K562 (cell line): ENCODE measurements around the gene CBL. TPM values are rescaled to one million over a fixed set of nuclear protein-coding genes. Genes with fewer than 3 reads are reported as not detected.

ENCODE experiments used
- ATAC-seq: fragments of 200-7000 bp; cut with Tn5 transposase; 3 replicates; pipeline ENCODE4 v1.9.1; 2020; ENCODE audit warnings: moderate library complexity
- BruUV-seq: library from RNA; stranded (reverse); fragments of 400-500 nt; replicated peaks from 2 replicates; lab custom pipeline; 2021; lab: Mats Ljungman, UMichigan
- CTCF ChIA-PET: fragments of 300-600 bp; formaldehyde crosslinking; extraction: SDS; loops from one replicate; lab custom pipeline; 2021; ENCODE audit warnings: low intra/inter-chr PET ratio; lab: Yijun Ruan, JAX
- POLR2A ChIA-PET: fragments of 300-600, 350-650 bp; sonication (Branson Sonifier 250); formaldehyde crosslinking; extraction: SDS; loops from one replicate; lab custom pipeline; 2021; ENCODE audit warnings: antibody characterized with exemption, inconsistent platforms; lab: Yijun Ruan, JAX
- DNase-seq, 4 experiments: peaks; one replicate each; pipeline versions ENCODE4 v3.0.0 to v3.0.0-alpha.2; 2011 to 2018; ENCODE audit warnings: low spot score in 3 of 4, mixed read lengths in 3 of 4; ENCODE audit errors: extremely low read depth in 1 of 4
- FAIRE-seq: peaks from 2 replicates; lab custom pipeline; 2011; peaks lifted over from hg19 to GRCh38; lab: Jason Lieb, UNC
- H2AFZ ChIP-seq: 2 replicates; pipeline ENCODE4 v1.6.0; 2011; ENCODE audit warnings: low read depth, low read length, control low read depth, inconsistent platforms
- H3K27ac ChIP-seq: fragments of 200-600 bp; 3 replicates; pipeline ENCODE4 v1.8.0; 2011; ENCODE audit warnings: low read depth, mild to moderate bottlenecking, control low read depth, inconsistent platforms, low read length, moderate library complexity, mixed read lengths; ENCODE audit errors: extremely low read depth
- H3K27me3 ChIP-seq, 2 experiments: fragments of 300-600 bp in 1 of 2; 2 replicates in 1 of 2; 3 replicates in 1 of 2; pipeline versions ENCODE4 v1.6.0 to v1.8.0; 2011; ENCODE audit warnings: inconsistent platforms in 2 of 2, low read length in 2 of 2, mild to moderate bottlenecking in 1 of 2, mixed read lengths in 1 of 2, moderate library complexity in 1 of 2; ENCODE audit not compliant: control insufficient read depth in 2 of 2, insufficient read depth in 2 of 2
- H3K36me3 ChIP-seq: fragments of 300-600 bp; 3 replicates; pipeline ENCODE4 v1.8.0; 2011; ENCODE audit warnings: mild to moderate bottlenecking, low read length, inconsistent platforms; ENCODE audit not compliant: control insufficient read depth, insufficient read depth
- H3K4me1 ChIP-seq, 2 experiments: fragments of 200-600 bp in 1 of 2; replicated peaks in 1 of 2; 2 replicates in 1 of 2; 3 replicates in 1 of 2; pipeline versions ENCODE4 v1.5.1 to v1.8.0; 2011; ENCODE audit warnings: inconsistent platforms in 2 of 2, low read length in 2 of 2, mild to moderate bottlenecking in 1 of 2, mixed read lengths in 1 of 2, moderate library complexity in 1 of 2; ENCODE audit not compliant: control insufficient read depth in 2 of 2, insufficient read depth in 2 of 2
- H3K4me2 ChIP-seq: 2 replicates; pipeline ENCODE4 v1.6.1; 2011; ENCODE audit warnings: low read length, control low read depth, inconsistent platforms, mixed read lengths; ENCODE audit not compliant: insufficient read depth
- H3K4me3 ChIP-seq: fragments of 200-600 bp; sonication (generic), shearing (Covaris generic); 2 replicates; pipeline ENCODE4 v1.5.1; 2016; ENCODE audit warnings: control low read depth, inconsistent platforms
- H3K79me2 ChIP-seq: fragments of 200-600 bp; 3 replicates; pipeline ENCODE4 v1.8.0; 2011; ENCODE audit warnings: low read length, inconsistent platforms; ENCODE audit not compliant: control insufficient read depth, insufficient read depth
- H3K9ac ChIP-seq, 2 experiments: 2 replicates each; pipeline versions ENCODE4 v1.6.0 to v1.6.1; 2011; ENCODE audit warnings: low read depth in 2 of 2, low read length in 2 of 2, control low read depth in 1 of 2, inconsistent platforms in 1 of 2, mild to moderate bottlenecking in 1 of 2, mixed read lengths in 1 of 2; ENCODE audit not compliant: insufficient read depth in 1 of 2
- H3K9me1 ChIP-seq: one replicate; pipeline ENCODE4 v1.6.0; 2011; ENCODE audit warnings: inconsistent platforms, mild to moderate bottlenecking, low read length, moderate library complexity; ENCODE audit not compliant: control insufficient read depth, insufficient read depth
- H3K9me3 ChIP-seq: replicated peaks from 2 replicates; pipeline ENCODE4 v1.5.1; 2011; ENCODE audit warnings: low read depth, low read length, inconsistent platforms; ENCODE audit not compliant: control insufficient read depth, insufficient read depth
- H4K20me1 ChIP-seq: replicated peaks from 2 replicates; pipeline ENCODE4 v1.6.1; 2011; ENCODE audit warnings: low read length, inconsistent platforms, mixed read lengths; ENCODE audit not compliant: control insufficient read depth, insufficient read depth
- MYC ChIP-seq, 2 experiments: fragments of 250-450 bp in 1 of 2; sonication (Bioruptor Pico) in 1 of 2; IDR thresholded peaks; 2 replicates each; pipeline versions ENCODE4 v1.5.1 to v1.6.1; 2012 to 2021; ENCODE audit warnings: low read depth in 2 of 2, borderline replicate concordance in 1 of 2, improper control_type of control experiment in 1 of 2, low read length in 1 of 2, mild to moderate bottlenecking in 1 of 2, moderate library complexity in 1 of 2
- PRDM10 ChIP-seq: fragments of 450-650 bp; IDR thresholded peaks from 2 replicates; pipeline ENCODE4 v1.6.1; 2018; ENCODE audit not compliant: partially characterized antibody
- WGBS: fragments of 100-300 bp; shearing (Covaris generic); methylation state at CpG from one replicate; pipeline ENCODE4 v1.1.6; 2016; ENCODE audit warnings: low coverage, mixed read lengths; ENCODE audit not compliant: insufficient coverage; ENCODE audit errors: missing lambda C conversion rate; 5-methylcytosine and 5-hydroxymethylcytosine counted together
- in situ Hi-C: fragments of 300-500 bp; cut with MboI; formaldehyde crosslinking; loops from 4 replicates; pipeline ENCODE4 v1.15.0; 2018; ENCODE audit warnings: inconsistent platforms, mixed read lengths
- intact Hi-C: fragments of 100-400 bp; cut with micrococcal nuclease; formaldehyde crosslinking; loops from 2 replicates; pipeline ENCODE4 v1.14.2; 2022
- polyA plus RNA-seq, 8 experiments: library from polyadenylated mRNA; depleted of rRNA in 4 of 8; stranded (reverse) in 5 of 8; unstranded in 3 of 8; fragments of >200 nt; fragmentation: Nextera tagmentation in 2 of 8; fragmentation: Illumina TruSeq in 1 of 8; extraction: Ambion mirVana in 2 of 8; extraction: Trizol in 1 of 8; gene quantifications; 2 replicates each; pipeline versions ENCODE4 v1.2.1 to v1.2.3, GENCODE V29; 2011 to 2014; ENCODE audit warnings: inconsistent platforms in 1 of 8, missing spikeins in 1 of 8
- total RNA-seq, 7 experiments: library from RNA; depleted of rRNA in 6 of 7; stranded (reverse); fragments of >200 nt in 6 of 7; fragmentation: Illumina TruSeq in 2 of 7; extraction: Trizol in 2 of 7; gene quantifications; 2 replicates each; pipeline versions ENCODE4 v1.2.1 to v1.2.3, GENCODE V29; 2011 to 2021; ENCODE audit warnings: low replicate concordance in 1 of 7

Gene CBL
- total and polyA plus RNA-seq, 9 of the 15 experiments (the other 6 are each of a cell fraction or from before 2014, with no cell fraction given), result 3.2 to 24.9 (median 9.9) TPM

GRCh38 chr11:119299416-119299815 lies 93.3 kb downstream of the CBL start:
- ATAC-seq, result no peak
- Histone ChIP-seq H2AFZ (no peak overlapping the region), H3K9ac (0 out of 4 replicates have a peak overlapping the region, but pooled peaks of 1 of the 2 experiments have one; percentile 29), H3K4me2 (no peak overlapping the region), H3K79me2 (no peaks in the 10 kb centered on the region)
- FAIRE-seq, result no peak
- no peak for TF ChIP-seq PRDM10
- TF ChIP-seq MYC (IDR thresholded peaks at IDR 0.05; ENCODE audit: low read depth, low read length), result no peak
- TF ChIP-seq MYC (CRISPR knock-in tag; IDR thresholded peaks at IDR 0.05; ENCODE audit: borderline replicate concordance, low read depth), result no peak
- TF ChIP-seq, all 486 proteins: peak for 0
- no peaks in the 10 kb centered on the region for H3K9me3 ChIP-seq
- no peak overlapping the region for H3K4me3 ChIP-seq
- no peaks in the 10 kb centered on the region for H3K27me3 ChIP-seq
- no peaks in the 10 kb centered on the region for H4K20me1 ChIP-seq
- POLR2A ChIA-PET, result interaction anchor here (0.8 to 2.5 kb wide), 3 partner anchors 11 to 205 kb away, joined by 3 to 17 read pairs (median 3); a partner anchor contains a TSS
- in situ Hi-C loops (no loop called here), intact Hi-C loops (no loop called here)
- CTCF ChIA-PET, result no interaction called here
- BruUV-seq, result no TSS peak
- H3K4me1 ChIP-seq, result no peaks in the 10 kb centered on the region
- 90% methylated on average over 9 of the region's 9 CpGs for WGBS
- no peaks in the 10 kb centered on the region for H3K9me1 ChIP-seq
- H3K36me3 ChIP-seq, result peaks cover 75% of the 10 kb centered on the region
- H3K27ac ChIP-seq, result no peak overlapping the region
- no peak for DNase-seq
